DOHH2 (cell line): ENCODE results near the gene RHOT2.

ENCODE experiments used
- H3F3A ChIP-seq: fragments of 200-600 bp; sonication (generic), shearing (Covaris generic); 2 replicates; pipeline ENCODE4 v1.6.0; 2016; ENCODE audit warnings: antibody characterized with exemption, mild to moderate bottlenecking; ENCODE audit not compliant: control insufficient read depth, insufficient read depth
- H3K27ac ChIP-seq: fragments of 200-600 bp; sonication (generic); 2 replicates; pipeline ENCODE4 v1.5.1; 2014; ENCODE audit warnings: low read depth, mild to moderate bottlenecking, low read length, moderate library complexity
- H3K27me3 ChIP-seq: fragments of 200-600 bp; sonication (generic); 2 replicates; pipeline ENCODE4 v1.6.1; 2014; ENCODE audit warnings: mild to moderate bottlenecking, low read length, mixed read lengths; ENCODE audit not compliant: control insufficient read depth
- H3K36me3 ChIP-seq: fragments of 200-600 bp; sonication (generic); 2 replicates; pipeline ENCODE4 v1.6.1; 2014; ENCODE audit warnings: mild to moderate bottlenecking, low read length, moderate library complexity, mixed read lengths; ENCODE audit not compliant: control insufficient read depth
- H3K4me1 ChIP-seq: fragments of 200-600 bp; sonication (generic); 2 replicates; pipeline ENCODE4 v1.6.1; 2014; ENCODE audit warnings: mild to moderate bottlenecking, low read length, mixed read lengths; ENCODE audit not compliant: control insufficient read depth
- H3K4me2 ChIP-seq: fragments of 200-600 bp; sonication (generic); 2 replicates; pipeline ENCODE4 v1.6.0; 2014; ENCODE audit warnings: mild to moderate bottlenecking, low read length, moderate library complexity
- H3K4me3 ChIP-seq: fragments of 200-600 bp; sonication (generic); 2 replicates; pipeline ENCODE4 v1.5.1; 2014; ENCODE audit warnings: mild to moderate bottlenecking, low read length, mixed read lengths
- H3K79me2 ChIP-seq: fragments of 200-600 bp; sonication (generic); 2 replicates; pipeline ENCODE4 v1.6.1; 2014; ENCODE audit warnings: mild to moderate bottlenecking, low read length, mixed read lengths; ENCODE audit not compliant: control insufficient read depth
- H3K9me2 ChIP-seq: fragments of 200-600 bp; sonication (generic); replicated peaks from 2 replicates; pipeline ENCODE4 v1.6.1; 2014; ENCODE audit warnings: mild to moderate bottlenecking, low read length, mixed read lengths; ENCODE audit not compliant: control insufficient read depth
- H3K9me3 ChIP-seq: fragments of 200-600 bp; sonication (generic); 2 replicates; pipeline ENCODE4 v1.6.1; 2014; ENCODE audit warnings: antibody characterized with exemption, low read length, mixed read lengths; ENCODE audit not compliant: control insufficient read depth, insufficient read depth
- H4K20me1 ChIP-seq: fragments of 200-600 bp; sonication (generic); 2 replicates; pipeline ENCODE4 v1.6.0; 2014; ENCODE audit warnings: low read depth, mild to moderate bottlenecking, antibody characterized with exemption, low read length, moderate library complexity; ENCODE audit not compliant: control insufficient read depth, insufficient read depth
- EZH2phosphoT487 ChIP-seq: fragments of 200-600 bp; sonication (generic); IDR thresholded peaks from 2 replicates; pipeline ENCODE4 v1.6.1; 2017; ENCODE audit warnings: borderline replicate concordance, mild to moderate bottlenecking, antibody characterized with exemption, low read length, moderate library complexity, mixed read lengths
- TF ChIP-seq, protein P1 (sequence below): fragments of 200-600 bp; sonication (generic); IDR thresholded peaks from one replicate; pipeline ENCODE4 v1.5.1; 2014; ENCODE audit warnings: antibody characterized with exemption, mild to moderate bottlenecking, low read depth, low read length; ENCODE audit not compliant: poor library complexity, severe bottlenecking

RHOT2 gene

DNA sequence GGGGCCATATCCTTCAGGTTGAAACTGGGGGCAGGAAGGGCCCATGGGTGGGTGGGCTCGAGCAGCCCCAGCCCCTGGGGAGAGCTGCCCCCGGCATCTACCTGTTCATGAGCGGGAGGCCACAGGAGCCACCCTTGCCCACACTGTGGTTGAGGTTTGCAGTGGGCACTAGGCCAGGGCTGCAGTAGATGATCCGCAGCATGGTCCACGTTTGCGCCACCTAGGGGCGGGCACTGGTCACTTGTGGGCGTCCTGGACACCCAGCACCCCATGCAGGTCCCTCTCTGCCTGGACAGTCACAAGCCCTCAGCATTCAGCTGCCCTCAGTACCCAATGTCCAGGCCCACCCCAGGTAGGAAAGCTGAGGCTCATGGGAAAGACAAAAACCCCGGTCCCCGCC, 18.0 kb downstream of the RHOT2 start:
- H3K79me2 ChIP-seq, result peaks cover 51% of the 10 kb centered on the region
- H3K27ac ChIP-seq, result no peak overlapping the region
- TF ChIP-seq, protein P1, sequence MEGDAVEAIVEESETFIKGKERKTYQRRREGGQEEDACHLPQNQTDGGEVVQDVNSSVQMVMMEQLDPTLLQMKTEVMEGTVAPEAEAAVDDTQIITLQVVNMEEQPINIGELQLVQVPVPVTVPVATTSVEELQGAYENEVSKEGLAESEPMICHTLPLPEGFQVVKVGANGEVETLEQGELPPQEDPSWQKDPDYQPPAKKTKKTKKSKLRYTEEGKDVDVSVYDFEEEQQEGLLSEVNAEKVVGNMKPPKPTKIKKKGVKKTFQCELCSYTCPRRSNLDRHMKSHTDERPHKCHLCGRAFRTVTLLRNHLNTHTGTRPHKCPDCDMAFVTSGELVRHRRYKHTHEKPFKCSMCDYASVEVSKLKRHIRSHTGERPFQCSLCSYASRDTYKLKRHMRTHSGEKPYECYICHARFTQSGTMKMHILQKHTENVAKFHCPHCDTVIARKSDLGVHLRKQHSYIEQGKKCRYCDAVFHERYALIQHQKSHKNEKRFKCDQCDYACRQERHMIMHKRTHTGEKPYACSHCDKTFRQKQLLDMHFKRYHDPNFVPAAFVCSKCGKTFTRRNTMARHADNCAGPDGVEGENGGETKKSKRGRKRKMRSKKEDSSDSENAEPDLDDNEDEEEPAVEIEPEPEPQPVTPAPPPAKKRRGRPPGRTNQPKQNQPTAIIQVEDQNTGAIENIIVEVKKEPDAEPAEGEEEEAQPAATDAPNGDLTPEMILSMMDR, result peak; percentile 48
- TF ChIP-seq EZH2phosphoT487, result no peak
- H3K4me1 ChIP-seq, result peaks cover 53% of the 10 kb centered on the region
- peaks cover 16% of the 10 kb centered on the region for H4K20me1 ChIP-seq
- H3K9me3 ChIP-seq, result no peaks in the 10 kb centered on the region
- H3K4me3 ChIP-seq, result no peak overlapping the region
- no peaks in the 10 kb centered on the region for H3K9me2 ChIP-seq
- no peaks in the 10 kb centered on the region for H3F3A ChIP-seq
- H3K36me3 ChIP-seq, result peaks cover 55% of the 10 kb centered on the region
- no peaks in the 10 kb centered on the region for H3K27me3 ChIP-seq
- no peak overlapping the region for H3K4me2 ChIP-seq

DNA sequence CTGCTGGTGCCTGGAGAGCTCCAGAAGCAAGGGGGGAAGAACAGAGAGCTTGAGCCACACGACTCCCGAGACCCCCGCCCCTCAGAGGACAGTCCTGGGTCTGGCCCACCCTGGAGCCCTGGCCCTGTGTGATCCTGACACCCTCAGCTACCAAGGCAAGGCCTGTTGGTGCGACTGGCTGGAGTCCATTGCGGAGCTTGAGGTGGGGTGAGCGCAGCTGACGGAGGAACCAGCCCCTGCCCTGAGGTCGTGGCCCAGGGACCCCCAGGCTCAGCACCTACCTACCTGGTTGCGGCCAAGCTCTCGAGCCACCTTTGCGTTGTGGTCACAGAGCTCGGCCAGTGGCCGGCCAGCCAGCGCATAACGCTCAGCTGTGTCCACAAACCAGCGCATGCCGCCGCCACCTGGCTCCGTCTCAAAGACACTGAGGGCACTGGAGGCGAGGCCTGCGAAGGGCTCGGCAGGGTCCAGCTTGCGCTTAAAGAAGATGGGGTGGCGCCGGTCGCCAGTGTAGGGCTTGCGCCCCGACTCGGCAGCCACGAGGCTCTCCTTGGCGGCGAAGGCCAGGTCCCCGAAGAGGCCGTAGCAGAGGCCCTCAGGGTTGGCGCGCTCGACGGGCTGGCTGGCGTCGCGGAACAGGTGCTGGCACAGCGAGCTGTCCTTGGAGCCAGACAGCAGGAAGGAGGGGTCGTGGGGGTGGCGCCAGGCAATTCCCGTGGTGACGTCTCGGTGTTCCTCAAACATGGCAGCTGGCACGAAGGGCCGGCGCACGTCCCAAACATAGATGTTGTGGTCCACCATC, 18.7 kb downstream of the RHOT2 start:
- peaks cover 48% of the 10 kb centered on the region for H3K36me3 ChIP-seq
- no peaks in the 10 kb centered on the region for H3F3A ChIP-seq
- H3K79me2 ChIP-seq, result peaks cover 44% of the 10 kb centered on the region
- TF ChIP-seq EZH2phosphoT487, result no peak
- TF ChIP-seq, protein P1, result no peak
- H3K27me3 ChIP-seq, result no peaks in the 10 kb centered on the region
- peaks cover 9% of the 10 kb centered on the region for H4K20me1 ChIP-seq
- no peaks in the 10 kb centered on the region for H3K9me2 ChIP-seq
- no peaks in the 10 kb centered on the region for H3K9me3 ChIP-seq
- H3K4me3 ChIP-seq, result no peak overlapping the region
- H3K4me2 ChIP-seq, result no peak overlapping the region
- H3K4me1 ChIP-seq, result peaks cover 46% of the 10 kb centered on the region
- no peak overlapping the region for H3K27ac ChIP-seq

DNA sequence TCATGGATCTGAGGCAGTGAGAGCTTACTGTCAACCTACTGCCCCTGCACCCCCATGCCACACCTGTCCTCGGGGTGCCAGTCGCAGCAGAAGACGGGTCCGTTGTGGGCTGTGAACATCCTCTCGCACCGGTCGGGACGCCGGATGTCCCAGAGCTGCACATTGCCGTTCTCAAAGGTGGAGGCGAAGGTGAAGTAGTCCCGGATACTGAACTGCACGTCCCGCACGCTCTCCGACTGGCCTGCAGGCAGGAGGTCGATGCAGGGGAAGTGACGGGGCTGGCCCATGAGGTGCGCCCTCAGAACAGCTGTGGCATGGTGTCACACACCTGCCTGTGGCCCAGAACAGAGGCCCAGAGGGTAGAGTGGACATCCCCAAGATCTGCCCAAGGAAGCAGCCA, 19.6 kb downstream of the RHOT2 start:
- no peak overlapping the region for H3K4me2 ChIP-seq
- H3K36me3 ChIP-seq, result peaks cover 40% of the 10 kb centered on the region
- TF ChIP-seq, protein P1, result no peak
- no peak for TF ChIP-seq EZH2phosphoT487

More for the DNA sequence above, 19.6 kb downstream of the RHOT2 start:
- H3K9me2 ChIP-seq, result no peaks in the 10 kb centered on the region
- peaks cover 4% of the 10 kb centered on the region for H3F3A ChIP-seq
- H3K4me3 ChIP-seq, result no peak overlapping the region
- no peaks in the 10 kb centered on the region for H3K27me3 ChIP-seq
- no peak overlapping the region for H3K27ac ChIP-seq
- H3K9me3 ChIP-seq, result no peaks in the 10 kb centered on the region
- H4K20me1 ChIP-seq, result peaks cover 7% of the 10 kb centered on the region; the same call in 1 of the 2 replicates
- peaks cover 38% of the 10 kb centered on the region for H3K4me1 ChIP-seq
- peaks cover 36% of the 10 kb centered on the region for H3K79me2 ChIP-seq
